ENCODE data around the gene DUSP7.
A peak's percentile ranks its signal among the peaks of the same experiment; 100 is the strongest.

Gene DUSP7

DNA sequence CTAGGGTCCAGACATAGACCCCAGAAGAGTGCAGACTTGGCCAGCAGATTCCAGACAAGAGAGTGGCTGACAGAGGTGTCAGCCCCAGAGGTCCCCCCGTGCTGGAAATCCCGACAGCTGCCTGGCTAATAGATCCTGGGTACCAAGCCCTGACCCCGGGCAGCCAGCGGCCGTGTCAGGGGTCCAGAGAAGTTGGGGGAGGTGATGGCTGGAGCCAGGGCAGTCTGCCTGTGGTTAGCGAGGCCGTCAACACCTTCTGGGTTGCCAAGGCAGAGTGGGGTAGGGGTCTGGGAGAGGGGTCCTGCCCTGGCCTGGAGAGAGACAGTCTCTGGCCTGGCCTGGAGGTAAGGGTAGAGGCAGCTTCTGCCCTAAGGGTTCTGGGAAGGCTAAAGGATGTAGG lies 35.6 kb downstream of the DUSP7 start:
- TF ChIP-seq, protein P1, sequence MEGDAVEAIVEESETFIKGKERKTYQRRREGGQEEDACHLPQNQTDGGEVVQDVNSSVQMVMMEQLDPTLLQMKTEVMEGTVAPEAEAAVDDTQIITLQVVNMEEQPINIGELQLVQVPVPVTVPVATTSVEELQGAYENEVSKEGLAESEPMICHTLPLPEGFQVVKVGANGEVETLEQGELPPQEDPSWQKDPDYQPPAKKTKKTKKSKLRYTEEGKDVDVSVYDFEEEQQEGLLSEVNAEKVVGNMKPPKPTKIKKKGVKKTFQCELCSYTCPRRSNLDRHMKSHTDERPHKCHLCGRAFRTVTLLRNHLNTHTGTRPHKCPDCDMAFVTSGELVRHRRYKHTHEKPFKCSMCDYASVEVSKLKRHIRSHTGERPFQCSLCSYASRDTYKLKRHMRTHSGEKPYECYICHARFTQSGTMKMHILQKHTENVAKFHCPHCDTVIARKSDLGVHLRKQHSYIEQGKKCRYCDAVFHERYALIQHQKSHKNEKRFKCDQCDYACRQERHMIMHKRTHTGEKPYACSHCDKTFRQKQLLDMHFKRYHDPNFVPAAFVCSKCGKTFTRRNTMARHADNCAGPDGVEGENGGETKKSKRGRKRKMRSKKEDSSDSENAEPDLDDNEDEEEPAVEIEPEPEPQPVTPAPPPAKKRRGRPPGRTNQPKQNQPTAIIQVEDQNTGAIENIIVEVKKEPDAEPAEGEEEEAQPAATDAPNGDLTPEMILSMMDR (IDR thresholded peaks at IDR 0.05; ENCODE audit: low read depth, low read length): no peak
- in situ Hi-C loops (cut with HindIII; ENCODE audit: low sequenced_read_pairs): no loop called here
- H3K4me3 ChIP-seq (ENCODE audit: low read depth, low read length): no peak overlapping the region
- no peak for DNase-seq (ENCODE audit: low read depth, low spot score)

DNA sequence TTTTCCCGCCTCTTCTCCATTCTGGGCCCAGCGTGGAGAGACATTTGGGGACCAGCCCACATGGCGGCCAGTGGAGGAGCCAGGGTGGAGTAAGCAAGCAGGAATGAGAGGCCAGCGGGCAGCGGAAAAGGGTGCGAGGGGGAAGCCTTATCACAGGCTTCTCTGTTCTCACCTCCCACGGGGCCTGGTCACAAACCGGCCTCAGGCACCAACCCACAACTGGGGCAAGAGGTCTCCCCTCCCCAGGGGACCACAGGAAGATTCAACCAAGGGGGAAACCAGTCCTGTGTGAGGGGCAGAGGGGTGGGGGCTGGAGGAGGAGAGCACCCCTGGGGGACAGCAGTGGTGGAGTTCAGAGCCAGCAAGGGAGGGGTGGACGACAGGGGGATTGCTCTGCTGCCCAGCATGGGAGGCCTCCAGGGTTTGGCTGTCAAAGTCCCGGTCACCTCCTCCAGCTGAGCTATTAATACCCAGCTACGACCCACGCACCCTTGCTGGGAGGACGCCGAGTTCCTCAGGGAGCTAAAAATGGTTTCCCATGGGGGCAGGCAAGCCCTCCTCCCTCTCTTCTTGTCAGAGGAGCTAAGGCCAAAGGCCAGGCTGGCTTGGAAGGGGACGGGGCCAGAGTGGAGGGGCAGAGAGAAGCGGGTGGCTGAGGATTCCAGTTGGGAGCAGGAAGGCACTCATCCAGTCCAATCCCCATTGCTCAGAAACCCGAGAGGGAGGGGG lies 36.9 kb downstream of the DUSP7 start:
- H3K4me3 ChIP-seq (ENCODE audit: low read depth, low read length): no peak overlapping the region
- no peak for DNase-seq (ENCODE audit: low read depth, low spot score)
- in situ Hi-C loops (cut with HindIII; ENCODE audit: low sequenced_read_pairs): no loop called here
- TF ChIP-seq, protein P1 (IDR thresholded peaks at IDR 0.05; ENCODE audit: low read depth, low read length): no peak

DNA sequence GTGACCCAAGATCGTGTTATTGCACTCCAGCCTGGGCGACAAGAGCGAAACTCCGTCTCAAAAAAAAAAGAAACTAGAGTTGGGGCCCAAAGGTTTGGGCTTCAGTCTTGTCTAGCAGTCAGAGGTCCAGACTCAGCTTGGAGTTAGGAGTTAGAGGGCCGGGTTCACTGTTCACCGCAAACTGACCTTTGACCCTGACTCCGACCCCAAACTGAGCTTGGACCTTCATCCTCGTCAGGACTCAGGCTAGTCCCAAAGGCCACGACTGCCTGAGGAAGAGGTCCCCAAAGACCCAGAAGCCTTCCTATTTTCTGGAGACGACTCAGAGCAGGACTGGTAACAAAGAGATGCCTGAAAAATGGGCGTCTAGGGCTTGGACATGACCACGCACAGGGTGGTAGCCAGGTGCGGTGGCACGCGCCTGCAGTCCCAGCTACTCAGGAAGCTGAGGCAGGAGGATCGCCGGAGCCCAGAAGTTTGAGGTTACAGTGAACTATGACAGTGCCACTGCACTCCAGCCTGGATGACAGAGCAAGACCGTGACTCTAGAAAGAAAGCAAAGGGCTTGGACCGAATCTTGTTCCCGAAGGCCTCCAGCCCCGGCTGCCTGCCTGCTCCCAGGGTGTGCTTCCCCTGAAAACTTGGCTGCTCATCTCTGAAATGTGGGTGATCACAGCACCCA lies 37.9 kb downstream of the DUSP7 start:
- no peak overlapping the region for H3K4me3 ChIP-seq (ENCODE audit: low read depth, low read length)
- TF ChIP-seq, protein P1 (IDR thresholded peaks at IDR 0.05; ENCODE audit: low read depth, low read length): no peak
- in situ Hi-C loops (cut with HindIII; ENCODE audit: low sequenced_read_pairs): no loop called here
- no peak for DNase-seq (ENCODE audit: low read depth, low spot score)

DNA sequence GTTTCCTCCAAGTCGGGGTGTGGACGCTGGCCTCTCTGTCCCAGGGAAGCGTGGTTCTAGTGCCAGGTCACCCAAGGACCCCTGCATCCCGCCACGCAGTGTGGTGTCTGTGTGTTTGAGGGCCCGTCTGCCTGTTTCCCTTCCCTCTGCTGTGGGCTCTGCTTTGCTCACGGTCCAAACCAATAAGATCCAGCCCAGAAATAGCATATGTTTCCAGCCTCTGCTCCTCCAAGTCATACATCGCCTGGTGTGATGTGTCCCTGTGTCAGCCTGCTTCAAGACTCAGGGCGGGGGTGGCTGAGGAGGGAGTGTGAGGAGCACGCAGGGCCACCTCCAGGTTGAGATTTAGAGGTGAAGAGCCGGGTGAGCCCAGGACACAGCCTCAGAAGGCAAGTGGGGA lies 38.8 kb downstream of the DUSP7 start:
- in situ Hi-C loops (cut with HindIII; ENCODE audit: low sequenced_read_pairs): no loop called here
- TF ChIP-seq, protein P1 (IDR thresholded peaks at IDR 0.05; ENCODE audit: low read depth, low read length): no peak
- DNase-seq (ENCODE audit: low read depth, low spot score): no peak
- no peak overlapping the region for H3K4me3 ChIP-seq (ENCODE audit: low read depth, low read length)

DNA sequence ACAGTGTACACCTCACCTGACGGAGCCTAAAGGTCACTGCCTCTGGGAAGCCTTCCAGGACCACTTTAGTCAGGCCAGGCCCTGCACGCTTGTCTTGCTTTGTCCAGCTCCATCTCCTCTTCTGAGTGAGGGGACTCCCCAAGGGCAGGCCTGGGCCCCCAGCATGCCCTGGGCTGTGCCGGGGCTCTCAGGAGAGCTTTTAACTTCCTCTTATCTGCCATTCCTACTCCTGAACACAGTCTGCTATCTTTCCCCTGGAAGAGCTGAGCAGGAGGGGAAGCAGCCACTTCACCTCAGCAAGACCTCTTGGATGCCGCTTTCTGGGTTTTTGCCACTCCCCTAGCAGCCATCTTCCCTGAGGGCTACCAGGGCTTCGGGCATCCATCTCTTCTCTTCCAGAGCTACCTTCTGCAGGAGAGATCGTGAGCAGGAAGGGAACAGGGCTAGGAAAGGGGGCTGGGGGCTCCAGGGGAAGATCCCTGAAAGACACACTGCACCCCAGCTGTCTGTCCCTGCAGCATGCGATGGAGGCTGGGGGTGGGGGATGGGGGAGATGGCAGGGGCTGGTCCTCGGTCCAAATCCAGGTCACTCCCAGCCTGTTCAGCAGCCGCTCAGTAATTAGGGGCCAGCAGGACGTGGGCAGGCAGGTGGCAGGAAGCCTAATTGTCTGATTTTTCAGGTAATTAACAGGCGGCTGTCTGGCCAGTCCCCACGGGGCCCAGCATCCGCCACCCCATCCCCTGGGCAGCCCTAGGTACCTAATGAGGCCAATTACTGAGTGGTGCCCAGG lies 40.7 kb downstream of the DUSP7 start:
- H3K4me3 ChIP-seq (ENCODE audit: low read depth, low read length): no peak overlapping the region
- in situ Hi-C loops (cut with HindIII; ENCODE audit: low sequenced_read_pairs): no loop called here
- DNase-seq (ENCODE audit: low read depth, low spot score): no peak
- TF ChIP-seq, protein P1 (IDR thresholded peaks at IDR 0.05; ENCODE audit: low read depth, low read length): no peak

DNA sequence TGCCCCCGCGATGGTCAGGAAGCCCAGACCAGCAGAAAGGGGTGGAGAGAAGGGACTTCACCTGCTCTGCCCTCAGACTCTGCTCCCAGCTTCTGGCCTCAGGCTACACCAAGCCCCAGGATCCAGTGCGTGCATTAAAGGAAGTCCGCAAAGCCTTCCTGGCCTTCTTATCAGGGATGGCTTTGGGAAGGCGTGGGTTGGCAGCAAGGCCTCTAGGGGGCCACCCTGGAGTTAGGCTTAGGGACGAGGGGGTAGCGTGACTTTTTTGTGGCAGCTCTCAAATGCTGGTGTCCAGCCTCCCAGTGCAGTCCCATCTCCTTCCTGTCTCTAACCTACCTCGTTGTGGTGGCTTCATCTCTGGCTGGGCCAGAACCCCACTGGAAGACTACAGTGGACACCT lies 41.8 kb downstream of the DUSP7 start:
- TF ChIP-seq, protein P1 (IDR thresholded peaks at IDR 0.05; ENCODE audit: low read depth, low read length): peak; percentile 44

More for the DNA sequence above, 41.8 kb downstream of the DUSP7 start:
- DNase-seq (ENCODE audit: low read depth, low spot score): no peak
- H3K4me3 ChIP-seq (ENCODE audit: low read depth, low read length): no peak overlapping the region
- in situ Hi-C loops (cut with HindIII; ENCODE audit: low sequenced_read_pairs): no loop called here
